Muscle layer of colon (tissue), 2 donors: ENCODE measurements around the gene MRPL54.

Experiments
- H3K27ac ChIP-seq: one replicate; pipeline ENCODE4 v1.7.0; 2013; ENCODE audit warnings: low read depth, mild to moderate bottlenecking, low read length, moderate library complexity
- H3K27me3 ChIP-seq, 2 donors: one replicate each; pipeline ENCODE4 v1.7.0; 2013; ENCODE audit warnings: low read length in 2 of 2, mild to moderate bottlenecking in 2 of 2; ENCODE audit not compliant: insufficient read depth in 2 of 2, control insufficient read depth in 1 of 2
- H3K36me3 ChIP-seq: one replicate; pipeline ENCODE4 v1.7.0; 2013; ENCODE audit warnings: mild to moderate bottlenecking, low read length; ENCODE audit not compliant: insufficient read depth
- H3K4me1 ChIP-seq: one replicate; pipeline ENCODE4 v1.7.0; 2013; ENCODE audit warnings: mild to moderate bottlenecking, low read length; ENCODE audit not compliant: insufficient read depth
- H3K4me3 ChIP-seq, 2 donors: one replicate each; pipeline ENCODE4 v1.7.0; 2013; ENCODE audit warnings: low read length in 2 of 2, low read depth in 1 of 2, mild to moderate bottlenecking in 1 of 2, moderate library complexity in 1 of 2
- H3K9ac ChIP-seq: one replicate; pipeline ENCODE4 v1.7.0; 2013; ENCODE audit warnings: low read length
- H3K9me3 ChIP-seq: one replicate; pipeline ENCODE4 v1.7.0; 2013; ENCODE audit warnings: mild to moderate bottlenecking, low read length
- donor health status: abdominal sarcoma.
- donor health status: Adenocarcinoma of cecum.

MRPL54 gene

GRCh38 chr19:3762501-3763459, at the start of gene MRPL54:
Gene MRPL54, plus strand, starts transcription at chr19:3762682. Its CDS starts 19 bp downstream, at chr19:3762701.
- peak within 1 kb of the TSS; percentile 79 for H3K9ac ChIP-seq
- peak within 1 kb of the TSS; percentile 96 to 97 for H3K4me3 ChIP-seq
- no peaks in the 10 kb centered on the region for H3K27me3 ChIP-seq
- no peaks in the 10 kb centered on the region for H3K9me3 ChIP-seq
- H3K27ac ChIP-seq = peak within 1 kb of the TSS; percentile 97
- H3K4me1 ChIP-seq = peaks cover 8% of the 10 kb centered on the region
- H3K36me3 ChIP-seq = peaks cover 15% of the 10 kb centered on the region

GRCh38 chr19:3716147-3716668, 46.3 kb upstream of the MRPL54 start:
- Histone ChIP-seq H3K9ac (no peak overlapping the region), H3K9me3 (no peaks in the 10 kb centered on the region), H3K4me3 (no peak overlapping the region), H3K27ac (no peak overlapping the region), H3K36me3 (no peaks in the 10 kb centered on the region), H3K4me1 (peaks cover 6% of the 10 kb centered on the region), H3K27me3 (peaks cover 16 to 19% of the 10 kb centered on the region in 2 donors)

GRCh38 chr19:3719868-3720267, 42.6 kb upstream of the MRPL54 start:
- Histone ChIP-seq H3K4me1 (peaks cover 7% of the 10 kb centered on the region), H3K36me3 (no peaks in the 10 kb centered on the region), H3K9me3 (no peaks in the 10 kb centered on the region), H3K27ac (no peak overlapping the region), H3K4me3 (no peak overlapping the region), H3K9ac (no peak overlapping the region), H3K27me3 (peaks cover 26 to 40% of the 10 kb centered on the region in 2 donors)

- peaks cover 26 to 40% of the 10 kb centered on the region in 2 donors for H3K27me3 ChIP-seq
- H3K9me3 ChIP-seq = no peaks in the 10 kb centered on the region
- H3K4me1 ChIP-seq = peaks cover 7% of the 10 kb centered on the region
- no peaks in the 10 kb centered on the region for H3K36me3 ChIP-seq
- no peak overlapping the region for H3K4me3 ChIP-seq
- no peak overlapping the region for H3K9ac ChIP-seq
- H3K27ac ChIP-seq = no peak overlapping the region
These were observed 42.0 kb upstream of the MRPL54 start for GRCh38 chr19:3720349-3720917.

- peak overlapping the region in 1 of 2 donors; percentile 13 for H3K4me3 ChIP-seq
- H3K27me3 ChIP-seq = peaks cover 26 to 40% of the 10 kb centered on the region in 2 donors
- no peaks in the 10 kb centered on the region for H3K9me3 ChIP-seq
- H3K9ac ChIP-seq = no peak overlapping the region
- H3K27ac ChIP-seq = no peak overlapping the region
- peaks cover 7% of the 10 kb centered on the region for H3K4me1 ChIP-seq
- no peaks in the 10 kb centered on the region for H3K36me3 ChIP-seq
These were observed 41.2 kb upstream of the MRPL54 start for GRCh38 chr19:3721131-3721886.

GRCh38 chr19:3721887-3722442, 40.5 kb upstream of the MRPL54 start:
- Histone ChIP-seq H3K4me1 (peaks cover 7% of the 10 kb centered on the region), H3K36me3 (no peaks in the 10 kb centered on the region), H3K9me3 (no peaks in the 10 kb centered on the region), H3K9ac (no peak overlapping the region), H3K4me3 (peak overlapping the region in 1 of 2 donors; percentile 13), H3K27me3 (peaks cover 26 to 40% of the 10 kb centered on the region in 2 donors), H3K27ac (no peak overlapping the region)

GRCh38 chr19:3722443-3723109, 39.9 kb upstream of the MRPL54 start:
- Histone ChIP-seq H3K9ac (no peak overlapping the region), H3K4me3 (no peak overlapping the region), H3K9me3 (no peaks in the 10 kb centered on the region), H3K4me1 (peaks cover 7% of the 10 kb centered on the region), H3K27me3 (peaks cover 26 to 40% of the 10 kb centered on the region in 2 donors), H3K27ac (no peak overlapping the region), H3K36me3 (no peaks in the 10 kb centered on the region)

- Histone ChIP-seq H3K4me3 (no peak overlapping the region), H3K27ac (no peak overlapping the region), H3K4me1 (peaks cover 7% of the 10 kb centered on the region), H3K27me3 (peaks cover 26 to 40% of the 10 kb centered on the region in 2 donors), H3K9me3 (no peaks in the 10 kb centered on the region), H3K36me3 (no peaks in the 10 kb centered on the region), H3K9ac (no peak overlapping the region)
These were observed 39.4 kb upstream of the MRPL54 start for GRCh38 chr19:3723110-3723488.

GRCh38 chr19:3723883-3724282, 38.6 kb upstream of the MRPL54 start:
- Histone ChIP-seq H3K27ac (no peak overlapping the region), H3K4me1 (peaks cover 7% of the 10 kb centered on the region), H3K9ac (no peak overlapping the region), H3K27me3 (peaks cover 26 to 40% of the 10 kb centered on the region in 2 donors), H3K4me3 (no peak overlapping the region), H3K9me3 (no peaks in the 10 kb centered on the region), H3K36me3 (no peaks in the 10 kb centered on the region)

- Histone ChIP-seq H3K27ac (no peak overlapping the region), H3K36me3 (no peaks in the 10 kb centered on the region), H3K27me3 (peaks cover 21 to 32% of the 10 kb centered on the region in 2 donors), H3K9ac (no peak overlapping the region), H3K4me3 (no peak overlapping the region), H3K9me3 (no peaks in the 10 kb centered on the region), H3K4me1 (peaks cover 7% of the 10 kb centered on the region)
These were observed 37.4 kb upstream of the MRPL54 start for GRCh38 chr19:3725121-3725520.
